HepG2 (cell line): ENCODE results near the gene CRYAA. TPM values are rescaled to one million over a fixed set of nuclear protein-coding genes. Genes with fewer than 3 reads are reported as not detected.

Source experiments
- FOXA1 ChIP-seq, 2 experiments: fragments of 450-650 bp in 1 of 2; sonication (generic) in 1 of 2; formaldehyde crosslinking in 1 of 2; IDR thresholded peaks; 2 replicates each; pipeline versions ENCODE4 v1.4.0 to v1.6.1; 2016 to 2020; ENCODE audit warnings: missing genetic modification reagents in 1 of 2
- HMG20A ChIP-seq: IDR thresholded peaks from 2 replicates; pipeline ENCODE4 v1.6.1; 2016; ENCODE audit warnings: borderline replicate concordance
- HNF4G ChIP-seq, 2 experiments: sonication (generic) in 1 of 2; formaldehyde crosslinking in 1 of 2; IDR thresholded peaks; 2 replicates each; pipeline versions ENCODE4 v1.4.0 to v1.6.1; 2011 to 2020; ENCODE audit warnings: borderline replicate concordance in 2 of 2, low read depth in 2 of 2, mild to moderate bottlenecking in 2 of 2, low read length in 1 of 2, missing genetic modification reagents in 1 of 2, moderate library complexity in 1 of 2
- PHB2 ChIP-seq: fragments of 450-650 bp; IDR thresholded peaks from 2 replicates; pipeline ENCODE4 v1.6.1; 2018; ENCODE audit not compliant: partially characterized antibody
- POGK ChIP-seq: sonication (generic); formaldehyde crosslinking; conservative IDR thresholded peaks from 2 replicates; pipeline ENCODE4 v1.8.0; 2022; ENCODE audit warnings: mild to moderate bottlenecking, moderate library complexity, missing genetic modification reagents
- RBM39 ChIP-seq: fragments of 200-400 bp; formaldehyde crosslinking; IDR thresholded peaks from one replicate; pipeline ENCODE4 v1.6.1; 2018; ENCODE audit warnings: antibody characterized with exemption, mild to moderate bottlenecking, low read depth, low read length; ENCODE audit not compliant: poor library complexity, severe bottlenecking
- RNF219 ChIP-seq: sonication (generic); formaldehyde crosslinking; IDR thresholded peaks from 2 replicates; pipeline ENCODE4 v1.5.0; 2020; ENCODE audit warnings: mild to moderate bottlenecking, missing genetic modification reagents
- SCMH1 ChIP-seq: sonication (generic); formaldehyde crosslinking; IDR thresholded peaks from 2 replicates; pipeline ENCODE4 v1.9.0; 2021; ENCODE audit warnings: missing genetic modification reagents, mild to moderate bottlenecking, borderline replicate concordance
- TEAD2 ChIP-seq: sonication (generic); formaldehyde crosslinking; IDR thresholded peaks from 2 replicates; pipeline ENCODE4 v1.9.0; 2021; ENCODE audit warnings: missing genetic modification reagents
- ZBTB40 ChIP-seq, 2 experiments: fragments of 450-650 bp in 1 of 2; sonication (generic) in 1 of 2; formaldehyde crosslinking in 1 of 2; IDR thresholded peaks; 2 replicates each; pipeline versions ENCODE4 v1.6.1 to v1.8.0; 2016 to 2022; ENCODE audit warnings: antibody characterized with exemption in 1 of 2, mild to moderate bottlenecking in 1 of 2, missing genetic modification reagents in 1 of 2
- ZMYM4 ChIP-seq: sonication (generic); formaldehyde crosslinking; IDR thresholded peaks from 2 replicates; pipeline ENCODE4 v1.8.1; 2023; ENCODE audit warnings: mild to moderate bottlenecking, missing genetic modification reagents
- ZNF343 ChIP-seq: sonication (generic); formaldehyde crosslinking; IDR thresholded peaks from 2 replicates; pipeline ENCODE4 v1.4.0; 2020; ENCODE audit warnings: mild to moderate bottlenecking, missing genetic modification reagents
- ZNF766 ChIP-seq: sonication (generic); formaldehyde crosslinking; IDR thresholded peaks from 2 replicates; pipeline ENCODE4 v1.5.0; 2020; ENCODE audit warnings: missing genetic modification reagents, borderline replicate concordance
- polyA plus RNA-seq, 8 experiments: library from polyadenylated mRNA; depleted of rRNA in 3 of 8; stranded (reverse) in 7 of 8; unstranded in 1 of 8; fragments of >200 nt; fragmentation: Illumina TruSeq in 4 of 8; extraction: Trizol in 4 of 8; gene quantifications; 2 replicates each; pipeline versions ENCODE4 v1.2.1 to v1.2.3, GENCODE V29; 2011 to 2016; ENCODE audit warnings: low read depth in 4 of 8, missing spikeins in 1 of 8, mixed read lengths in 1 of 8; ENCODE audit not compliant: insufficient read depth in 1 of 8
- total RNA-seq, 5 experiments: library from RNA; depleted of rRNA; stranded (reverse); fragments of >200 nt; fragmentation: Illumina TruSeq; extraction: Trizol; gene quantifications; 2 replicates each; pipeline ENCODE4 v1.2.3, GENCODE V29; 2016; ENCODE audit warnings: low read depth in 1 of 5

Gene CRYAA
- total and polyA plus RNA-seq, 2 of the 13 experiments (the other 11 are each of a cell fraction or from before 2014, with no cell fraction given) = 5.6 to 8.6 TPM

GRCh38 chr21:43194303-43195120 is 25.7 kb downstream of the CRYAA start (continued):
- TF ChIP-seq RNF219 (CRISPR knock-in tag) (0 out of 2 replicates have a peak, but pooled peaks have one; percentile 54), TEAD2 (CRISPR knock-in tag) (0 out of 2 replicates have a peak, but pooled peaks have one; percentile 34), SCMH1 (no peak), PHB2 (no peak), ZNF343 (CRISPR knock-in tag) (peak; percentile 33; the same call in 1 of the 2 replicates), FOXA1 (IDR thresholded peaks at IDR 0.05) (no peak), FOXA1 (CRISPR knock-in tag; IDR thresholded peaks at IDR 0.05) (no peak), ZBTB40 (IDR thresholded peaks at IDR 0.05) (no peak), ZBTB40 (CRISPR knock-in tag; IDR thresholded peaks at IDR 0.05) (no peak), POGK (0 out of 2 replicates have a peak, but pooled peaks have one; percentile 51), RBM39 (peak; percentile 48), ZMYM4 (CRISPR knock-in tag) (peak; percentile 67), ZNF766 (no peak), HMG20A (no peak), HNF4G (IDR thresholded peaks at IDR 0.05; ENCODE audit: borderline replicate concordance, low read depth, low read length) (0 out of 2 replicates have a peak, but pooled peaks have one; percentile 57), HNF4G (CRISPR knock-in tag; IDR thresholded peaks at IDR 0.05; ENCODE audit: borderline replicate concordance, low read depth) (peak; percentile 81; the same call in 1 of the 2 replicates)
